Mesenchymal stem cell (in vitro differentiated cells and primary cell): ENCODE measurements around the gene ERAS.
A peak's percentile ranks its signal among the peaks of the same experiment; 100 is the strongest.

Experiments
- DNase-seq: peaks from one replicate; pipeline ENCODE4 v3.0.0-alpha.2; 2013
- H2AFZ ChIP-seq: one replicate; pipeline ENCODE4 v1.6.1; 2013; ENCODE audit warnings: low read depth, mild to moderate bottlenecking, control low read depth, inconsistent platforms, low read length, moderate library complexity
- H2AK5ac ChIP-seq: 2 replicates; pipeline ENCODE4 v1.6.1; 2013; ENCODE audit warnings: low read length, moderate library complexity, mild to moderate bottlenecking, inconsistent platforms; ENCODE audit not compliant: severe bottlenecking
- H2BK120ac ChIP-seq: one replicate; pipeline ENCODE4 v1.6.1; 2013; ENCODE audit warnings: low read depth, mild to moderate bottlenecking, inconsistent platforms, low read length, moderate library complexity
- H2BK12ac ChIP-seq, 2 experiments: one replicate each; pipeline ENCODE4 v1.6.1; 2013; ENCODE audit warnings: inconsistent platforms in 2 of 2, low read length in 2 of 2, mild to moderate bottlenecking in 2 of 2, moderate library complexity in 2 of 2, control low read depth in 1 of 2
- H2BK15ac ChIP-seq: one replicate; pipeline ENCODE4 v1.6.1; 2013; ENCODE audit warnings: mild to moderate bottlenecking, low read depth, inconsistent platforms; ENCODE audit not compliant: poor library complexity, severe bottlenecking
- H2BK5ac ChIP-seq: 2 replicates; pipeline ENCODE4 v1.6.1; 2013; ENCODE audit warnings: low read depth, mild to moderate bottlenecking, low read length, control low read depth, inconsistent platforms; ENCODE audit not compliant: poor library complexity, severe bottlenecking
- H3K14ac ChIP-seq, 2 experiments: one replicate each; pipeline ENCODE4 v1.6.1; 2013; ENCODE audit warnings: inconsistent platforms in 2 of 2, low read length in 2 of 2, control low read depth in 1 of 2, mild to moderate bottlenecking in 1 of 2, moderate library complexity in 1 of 2
- H3K18ac ChIP-seq, 2 experiments: one replicate each; pipeline ENCODE4 v1.6.1; 2013; ENCODE audit warnings: inconsistent platforms in 2 of 2, low read length in 2 of 2, control low read depth in 1 of 2, low read depth in 1 of 2, mild to moderate bottlenecking in 1 of 2
- H3K23ac ChIP-seq, 2 experiments: one replicate each; pipeline ENCODE4 v1.6.1; 2013; ENCODE audit warnings: inconsistent platforms in 2 of 2, low read length in 2 of 2, mild to moderate bottlenecking in 2 of 2, moderate library complexity in 2 of 2, control low read depth in 1 of 2
- H3K27ac ChIP-seq: 2 replicates; pipeline ENCODE4 v1.5.1; 2013; ENCODE audit warnings: mild to moderate bottlenecking, moderate library complexity, low read length, control low read depth, inconsistent platforms; ENCODE audit not compliant: poor library complexity, severe bottlenecking
- H3K27me3 ChIP-seq, 2 experiments: 2 replicates each; pipeline versions ENCODE4 v1.6.1 to v1.7.0; 2013; ENCODE audit warnings: low read length in 2 of 2, mild to moderate bottlenecking in 2 of 2, moderate library complexity in 2 of 2, control low read depth in 1 of 2, inconsistent platforms in 1 of 2; ENCODE audit not compliant: control insufficient read depth in 1 of 2, insufficient read depth in 1 of 2
- H3K36me3 ChIP-seq, 2 experiments: 2 replicates each; pipeline versions ENCODE4 v1.6.1 to v1.7.0; 2013; ENCODE audit warnings: low read length in 2 of 2, control low read depth in 1 of 2, inconsistent platforms in 1 of 2, low read depth in 1 of 2, mild to moderate bottlenecking in 1 of 2; ENCODE audit not compliant: insufficient read depth in 2 of 2, control insufficient read depth in 1 of 2
- H3K4ac ChIP-seq, 2 experiments: one replicate each; pipeline ENCODE4 v1.6.1; 2013; ENCODE audit warnings: inconsistent platforms in 2 of 2, low read length in 2 of 2, mild to moderate bottlenecking in 2 of 2, moderate library complexity in 2 of 2, control low read depth in 1 of 2, low read depth in 1 of 2
- H3K4me1 ChIP-seq: 2 replicates; pipeline ENCODE4 v1.6.1; 2013; ENCODE audit warnings: low read depth, low read length, control low read depth; ENCODE audit not compliant: control insufficient read depth, insufficient read depth
- H3K4me2 ChIP-seq: 2 replicates; pipeline ENCODE4 v1.6.1; 2013; ENCODE audit warnings: low read length, mild to moderate bottlenecking, inconsistent platforms; ENCODE audit not compliant: poor library complexity, severe bottlenecking
- H3K4me3 ChIP-seq, 2 experiments: 2 replicates each; pipeline versions ENCODE4 v1.5.1 to v1.7.0; 2013; ENCODE audit warnings: low read length in 2 of 2, mild to moderate bottlenecking in 2 of 2, control low read depth in 1 of 2, low read depth in 1 of 2; ENCODE audit not compliant: insufficient read depth in 1 of 2
- H3K79me1 ChIP-seq: replicated peaks from 2 replicates; pipeline ENCODE4 v1.6.1; 2013; ENCODE audit warnings: mild to moderate bottlenecking, control low read depth, low read length, inconsistent platforms; ENCODE audit not compliant: poor library complexity, severe bottlenecking
- H3K9ac ChIP-seq: 2 replicates; pipeline ENCODE4 v1.7.0; 2013; ENCODE audit warnings: mild to moderate bottlenecking, low read length, moderate library complexity
- H3K9me3 ChIP-seq: 2 replicates; pipeline ENCODE4 v1.7.0; 2013; ENCODE audit warnings: mild to moderate bottlenecking, low read length; ENCODE audit not compliant: control insufficient read depth
- H4K8ac ChIP-seq: one replicate; pipeline ENCODE4 v1.6.1; 2013; ENCODE audit warnings: inconsistent platforms, mild to moderate bottlenecking, low read length, moderate library complexity
- H4K91ac ChIP-seq: one replicate; pipeline ENCODE4 v1.6.1; 2013; ENCODE audit warnings: mild to moderate bottlenecking, low read length, inconsistent platforms
- WGBS: methylation state at CpG from one replicate; pipeline ENCODE4 v1.1.7; 2013; ENCODE audit warnings: mixed read lengths; 5-methylcytosine and 5-hydroxymethylcytosine counted together

ERAS gene

GRCh38 chrX:48801280-48802088 lies 24.8 kb upstream of the ERAS start, which contains the start of gene HDAC6:
TSS of gene HDAC6 (plus strand) at chrX:48802067. CDS start at chrX:48802693, 626 bp downstream.
- peak within 1 kb of the TSS in 1 of 2 experiments; percentile 81 for H3K14ac ChIP-seq
- H2BK5ac ChIP-seq, result peak within 1 kb of the TSS; percentile 89
- H3K36me3 ChIP-seq, result peaks cover 7 to 12% of the 10 kb centered on the region in 2 experiments
- no peaks in the 10 kb centered on the region for H3K9me3 ChIP-seq
- H3K4me1 ChIP-seq, result peaks cover 4% of the 10 kb centered on the region
- peak within 1 kb of the TSS; percentile 95 for H3K9ac ChIP-seq
- H2BK15ac ChIP-seq, result no peak within 1 kb of the TSS
- peak within 1 kb of the TSS; percentile 73 for H2BK120ac ChIP-seq
- peak within 1 kb of the TSS; percentile 53 for H2AFZ ChIP-seq
- peak within 1 kb of the TSS; percentile 100 for H4K8ac ChIP-seq
- peak within 1 kb of the TSS; percentile 99 for H4K91ac ChIP-seq
- H3K4ac ChIP-seq, result peak within 1 kb of the TSS in 1 of 2 experiments; percentile 88
- peak within 1 kb of the TSS; percentile 66 for H3K4me2 ChIP-seq
- peak within 1 kb of the TSS in 1 of 2 experiments; percentile 72 for H3K23ac ChIP-seq
- H3K4me3 ChIP-seq, result peak within 1 kb of the TSS; percentile 80 to 82
- H3K27me3 ChIP-seq, result peaks cover 0 to 14% of the 10 kb centered on the region in 2 experiments
- peak; percentile 99 for DNase-seq
- H3K18ac ChIP-seq, result peak within 1 kb of the TSS; percentile 70 to 95
- H2AK5ac ChIP-seq, result no peak within 1 kb of the TSS
- H3K27ac ChIP-seq, result peak within 1 kb of the TSS; percentile 99
- no peak within 1 kb of the TSS for H2BK12ac ChIP-seq
- under 1% methylated on average over 80 of the region's 89 CpGs for WGBS
- H3K79me1 ChIP-seq, result peaks cover 7% of the 10 kb centered on the region

- Histone ChIP-seq H2BK5ac (peak overlapping the region; percentile 62), H4K91ac (no peak overlapping the region), H3K4ac (peak overlapping the region in 1 of 2 experiments; percentile 28), H3K4me2 (peak overlapping the region; percentile 32), H3K4me3 (peak overlapping the region; percentile 60 to 82), H3K14ac (no peak overlapping the region), H2BK15ac (no peak overlapping the region), H3K9me3 (no peaks in the 10 kb centered on the region), H2AFZ (peak overlapping the region; percentile 42), H2BK120ac (no peak overlapping the region), H3K4me1 (peaks cover 4% of the 10 kb centered on the region), H4K8ac (peak overlapping the region; percentile 87), H3K18ac (peak overlapping the region; percentile 48 to 70), H3K36me3 (peaks cover 7 to 13% of the 10 kb centered on the region in 2 experiments), H3K27me3 (peaks cover 0 to 8% of the 10 kb centered on the region in 2 experiments), H2BK12ac (no peak overlapping the region), H3K9ac (peak overlapping the region; percentile 95), H2AK5ac (no peak overlapping the region), H3K79me1 (peaks cover 7% of the 10 kb centered on the region), H3K27ac (peak overlapping the region; percentile 99), H3K23ac (no peak overlapping the region)
- peak; percentile 89 for DNase-seq
- WGBS, result 11% methylated on average over 26 of the region's 40 CpGs
Observed at GRCh38 chrX:48802089-48802904, 24.0 kb upstream of the ERAS start.

- H3K18ac ChIP-seq, result no peak overlapping the region
- no peak overlapping the region for H2BK12ac ChIP-seq
- no peaks in the 10 kb centered on the region for H3K9me3 ChIP-seq
- DNase-seq, result peak; percentile 1
- peak overlapping the region; percentile 95 for H3K9ac ChIP-seq
- H2BK120ac ChIP-seq, result no peak overlapping the region
- H3K4me1 ChIP-seq, result peaks cover 4% of the 10 kb centered on the region
- peaks cover 7% of the 10 kb centered on the region for H3K79me1 ChIP-seq
- H2BK15ac ChIP-seq, result no peak overlapping the region
- 66% methylated on average over 4 of the region's 4 CpGs for WGBS
- no peak overlapping the region for H2AK5ac ChIP-seq
- H4K8ac ChIP-seq, result no peak overlapping the region
- peak overlapping the region; percentile 32 for H3K4me2 ChIP-seq
- H3K23ac ChIP-seq, result no peak overlapping the region
- H3K36me3 ChIP-seq, result peaks cover 7 to 14% of the 10 kb centered on the region in 2 experiments
- H2BK5ac ChIP-seq, result peak overlapping the region; percentile 31
- H3K14ac ChIP-seq, result no peak overlapping the region
- peaks cover 0 to 3% of the 10 kb centered on the region in 2 experiments for H3K27me3 ChIP-seq
- H3K27ac ChIP-seq, result peak overlapping the region; percentile 99
- H3K4me3 ChIP-seq, result peak overlapping the region; percentile 60 to 82
- no peak overlapping the region for H4K91ac ChIP-seq
- H3K4ac ChIP-seq, result peak overlapping the region in 1 of 2 experiments; percentile 28
- H2AFZ ChIP-seq, result no peak overlapping the region
Observed at GRCh38 chrX:48802905-48803200, 23.5 kb upstream of the ERAS start.

- no peak overlapping the region for H2AFZ ChIP-seq
- H3K14ac ChIP-seq, result no peak overlapping the region
- peaks cover 7 to 19% of the 10 kb centered on the region in 2 experiments for H3K36me3 ChIP-seq
- H4K91ac ChIP-seq, result no peak overlapping the region
- H3K79me1 ChIP-seq, result peaks cover 6% of the 10 kb centered on the region
- no peak overlapping the region for H4K8ac ChIP-seq
- no peak for DNase-seq
- H2BK12ac ChIP-seq, result no peak overlapping the region
- no peak overlapping the region for H2AK5ac ChIP-seq
- no peak overlapping the region for H3K27ac ChIP-seq
- no peak overlapping the region for H2BK120ac ChIP-seq
- 100% methylated on average over 2 of the region's 4 CpGs for WGBS
- no peaks in the 10 kb centered on the region for H3K27me3 ChIP-seq
- no peak overlapping the region for H2BK5ac ChIP-seq
- no peak overlapping the region for H2BK15ac ChIP-seq
- no peak overlapping the region for H3K4me2 ChIP-seq
- no peaks in the 10 kb centered on the region for H3K4me1 ChIP-seq
- no peaks in the 10 kb centered on the region for H3K9me3 ChIP-seq
- H3K4ac ChIP-seq, result no peak overlapping the region
- no peak overlapping the region for H3K4me3 ChIP-seq
- H3K9ac ChIP-seq, result no peak overlapping the region
- no peak overlapping the region for H3K18ac ChIP-seq
- no peak overlapping the region for H3K23ac ChIP-seq
Observed at GRCh38 chrX:48806081-48806480, 20.2 kb upstream of the ERAS start.
